Fibroblast of lung (primary cell): ENCODE data around the gene FREM1. TPM values are rescaled to one million over a fixed set of nuclear protein-coding genes. Genes with fewer than 3 reads are reported as not detected.

Source experiments
- DNase-seq, 2 donors: peaks; one replicate each; pipeline versions ENCODE4 v3.0.0 to v3.0.0-alpha.2; 2010; ENCODE audit warnings: low read depth in 2 of 2
- H2AFZ ChIP-seq: 2 replicates; pipeline ENCODE4 v1.5.1; 2012; ENCODE audit warnings: low read length, control low read depth, inconsistent platforms
- H3K27ac ChIP-seq: 2 replicates; pipeline ENCODE4 v1.5.1; 2011; ENCODE audit warnings: low read length, control low read depth; ENCODE audit not compliant: insufficient read depth
- H3K27me3 ChIP-seq: 2 replicates; pipeline ENCODE4 v1.5.1; 2011; ENCODE audit warnings: mild to moderate bottlenecking, low read length; ENCODE audit not compliant: control insufficient read depth, insufficient read depth
- H3K36me3 ChIP-seq: 2 replicates; pipeline ENCODE4 v1.5.1; 2011; ENCODE audit warnings: low read length; ENCODE audit not compliant: control insufficient read depth, insufficient read depth
- H3K4me1 ChIP-seq: 2 replicates; pipeline ENCODE4 v1.5.1; 2011; ENCODE audit warnings: low read length; ENCODE audit not compliant: control insufficient read depth, insufficient read depth; ENCODE audit errors: extremely low read depth
- H3K4me2 ChIP-seq: 2 replicates; pipeline ENCODE4 v1.5.1; 2011; ENCODE audit warnings: low read length, control low read depth; ENCODE audit not compliant: insufficient read depth; ENCODE audit errors: extremely low read depth
- H3K4me3 ChIP-seq, 4 experiments: fragments of 200-600 bp in 1 of 4; sonication (generic) in 1 of 4; replicated peaks in 1 of 4; 2 replicates each; pipeline ENCODE4 v1.5.1; 2011 to 2016; ENCODE audit warnings: low read length in 4 of 4, low read depth in 3 of 4, mild to moderate bottlenecking in 3 of 4, control low read depth in 2 of 4, inconsistent platforms in 1 of 4, mixed read lengths in 1 of 4; ENCODE audit not compliant: insufficient read depth in 1 of 4; ENCODE audit errors: control extremely low read depth in 1 of 4
- H3K79me2 ChIP-seq: 2 replicates; pipeline ENCODE4 v1.5.1; 2012; ENCODE audit warnings: mild to moderate bottlenecking, low read length, inconsistent platforms; ENCODE audit not compliant: control insufficient read depth, insufficient read depth
- H3K9ac ChIP-seq: 2 replicates; pipeline ENCODE4 v1.5.1; 2011; ENCODE audit warnings: mild to moderate bottlenecking, low read length, control low read depth; ENCODE audit not compliant: insufficient read depth
- H3K9me3 ChIP-seq: 2 replicates; pipeline ENCODE4 v1.5.1; 2012; ENCODE audit warnings: low read depth, low read length; ENCODE audit not compliant: control insufficient read depth, insufficient read depth
- H4K20me1 ChIP-seq: 2 replicates; pipeline ENCODE4 v1.5.1; 2011; ENCODE audit warnings: low read length; ENCODE audit not compliant: control insufficient read depth, insufficient read depth; ENCODE audit errors: extremely low read depth
- EZH2 ChIP-seq: IDR thresholded peaks from 2 replicates; pipeline ENCODE4 v1.5.1; 2012; ENCODE audit warnings: low read length, control low read depth, mild to moderate bottlenecking; ENCODE audit errors: missing control alignments
- polyA plus RNA-seq, 2 donors: library from polyadenylated mRNA; depleted of rRNA in 1 of 2; stranded (reverse) in 1 of 2; unstranded in 1 of 2; fragments of >200 nt; gene quantifications; 2 replicates each; pipeline ENCODE4 v1.2.1, GENCODE V29; 2011 to 2012; ENCODE audit warnings: missing spikeins in 1 of 2
- total RNA-seq: library from RNA; depleted of rRNA; stranded (reverse); fragments of >200 nt; gene quantifications from 2 replicates; pipeline ENCODE4 v1.2.1, GENCODE V29; 2014
- TF ChIP-seq, protein P1 (sequence below), 2 donors: IDR thresholded peaks in 1 of 2; conservative IDR thresholded peaks in 1 of 2; 1 replicate in 1 of 2; 2 replicates in 1 of 2; pipeline ENCODE4 v1.5.1; 2011 to 2012; ENCODE audit warnings: low read length in 2 of 2, control low read depth in 1 of 2, inconsistent platforms in 1 of 2, low read depth in 1 of 2, mild to moderate bottlenecking in 1 of 2

FREM1 gene
- total and polyA plus RNA-seq, 2 donors (not counting 1 experiment from before 2014, with no cell fraction given), result under 0.01 to 0.01 TPM

DNA sequence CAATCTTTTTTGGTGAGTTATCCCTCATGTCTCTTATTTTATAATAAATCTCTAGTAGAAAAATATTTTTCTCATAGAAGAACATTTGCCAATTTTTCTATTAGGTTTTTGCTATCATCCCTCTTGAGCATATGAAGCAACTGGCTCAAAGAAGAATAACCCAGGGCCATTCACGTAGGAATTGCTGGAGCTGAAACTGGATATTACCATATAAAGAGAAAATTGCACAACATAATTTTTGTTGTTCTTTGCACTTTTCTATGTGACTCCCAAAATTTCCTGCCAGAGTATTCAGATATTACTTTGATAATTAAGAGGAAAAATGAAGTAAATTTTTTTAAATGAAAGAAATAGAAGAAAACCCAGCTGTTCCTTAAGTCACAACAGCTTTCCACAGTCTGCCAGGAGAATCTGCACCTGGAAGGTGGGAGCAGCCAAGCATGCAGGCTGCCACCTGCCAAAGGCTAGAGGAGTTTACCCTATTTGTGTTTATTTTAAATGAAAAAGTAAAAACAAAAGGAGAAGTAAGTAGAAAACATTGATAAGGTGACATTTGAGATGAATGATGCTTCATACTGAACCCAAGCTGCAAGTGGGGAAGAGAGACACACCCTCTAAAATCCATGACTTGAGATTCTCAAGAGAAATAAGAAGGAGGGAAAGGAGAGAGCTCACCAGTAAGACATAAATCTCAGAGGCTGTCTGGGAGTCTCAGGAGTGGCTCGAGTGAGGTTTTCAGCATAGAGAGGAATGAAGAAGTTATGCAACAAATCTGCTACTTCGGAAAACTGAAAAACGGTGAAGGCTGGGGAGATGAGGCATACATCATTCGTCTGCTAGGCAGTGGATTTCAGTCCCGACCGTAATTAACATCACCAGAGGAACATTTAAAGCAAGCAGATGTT is 31.5 kb upstream of the FREM1 start:
- Histone ChIP-seq H3K9ac (no peak overlapping the region), H3K27me3 (no peaks in the 10 kb centered on the region), H3K4me2 (no peak overlapping the region), H2AFZ (no peak overlapping the region), H3K4me3 (no peak overlapping the region), H3K27ac (no peak overlapping the region), H3K4me1 (no peaks in the 10 kb centered on the region), H3K79me2 (no peaks in the 10 kb centered on the region), H3K9me3 (no peaks in the 10 kb centered on the region), H4K20me1 (no peaks in the 10 kb centered on the region), H3K36me3 (no peaks in the 10 kb centered on the region)
- no peak for TF ChIP-seq EZH2
- TF ChIP-seq, protein P1, sequence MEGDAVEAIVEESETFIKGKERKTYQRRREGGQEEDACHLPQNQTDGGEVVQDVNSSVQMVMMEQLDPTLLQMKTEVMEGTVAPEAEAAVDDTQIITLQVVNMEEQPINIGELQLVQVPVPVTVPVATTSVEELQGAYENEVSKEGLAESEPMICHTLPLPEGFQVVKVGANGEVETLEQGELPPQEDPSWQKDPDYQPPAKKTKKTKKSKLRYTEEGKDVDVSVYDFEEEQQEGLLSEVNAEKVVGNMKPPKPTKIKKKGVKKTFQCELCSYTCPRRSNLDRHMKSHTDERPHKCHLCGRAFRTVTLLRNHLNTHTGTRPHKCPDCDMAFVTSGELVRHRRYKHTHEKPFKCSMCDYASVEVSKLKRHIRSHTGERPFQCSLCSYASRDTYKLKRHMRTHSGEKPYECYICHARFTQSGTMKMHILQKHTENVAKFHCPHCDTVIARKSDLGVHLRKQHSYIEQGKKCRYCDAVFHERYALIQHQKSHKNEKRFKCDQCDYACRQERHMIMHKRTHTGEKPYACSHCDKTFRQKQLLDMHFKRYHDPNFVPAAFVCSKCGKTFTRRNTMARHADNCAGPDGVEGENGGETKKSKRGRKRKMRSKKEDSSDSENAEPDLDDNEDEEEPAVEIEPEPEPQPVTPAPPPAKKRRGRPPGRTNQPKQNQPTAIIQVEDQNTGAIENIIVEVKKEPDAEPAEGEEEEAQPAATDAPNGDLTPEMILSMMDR (conservative IDR thresholded peaks at IDR 0.05 in 1 of 2, IDR thresholded peaks at IDR 0.05 in 1 of 2; ENCODE audit: low read depth in 1 of 2, low read length in 2 of 2), result no peak
- DNase-seq, result no peak

- H3K27me3 ChIP-seq, result no peaks in the 10 kb centered on the region
- H3K9me3 ChIP-seq, result no peaks in the 10 kb centered on the region
- no peaks in the 10 kb centered on the region for H4K20me1 ChIP-seq
- no peak for DNase-seq
- H3K79me2 ChIP-seq, result no peaks in the 10 kb centered on the region
- no peak overlapping the region for H3K4me2 ChIP-seq
- no peaks in the 10 kb centered on the region for H3K4me1 ChIP-seq
- H3K36me3 ChIP-seq, result no peaks in the 10 kb centered on the region
- no peak for TF ChIP-seq EZH2
- no peak overlapping the region for H3K27ac ChIP-seq
- H3K4me3 ChIP-seq, result no peak overlapping the region
- no peak overlapping the region for H3K9ac ChIP-seq
- H2AFZ ChIP-seq, result no peak overlapping the region
These were observed 29.1 kb upstream of the FREM1 start for GRCh38 chr9:14939378-14939777.

DNA sequence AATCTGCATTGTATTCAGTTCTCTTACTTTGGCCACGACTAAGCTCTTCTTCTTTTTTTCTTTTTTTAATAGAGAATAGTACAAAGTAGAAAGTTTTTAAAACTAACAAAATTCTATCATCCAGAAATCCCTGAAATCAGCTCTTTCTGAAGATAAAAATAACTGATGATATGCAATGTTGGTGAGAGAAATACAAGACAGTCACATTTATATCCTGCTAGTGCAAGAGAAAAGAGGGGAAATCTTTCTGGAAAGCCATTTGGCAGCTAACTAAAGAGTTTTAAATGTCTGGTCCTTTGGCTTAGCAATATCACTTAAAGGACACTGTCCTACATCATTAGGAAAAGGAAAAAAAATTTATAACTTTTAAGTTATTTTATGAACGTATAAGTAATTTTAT is 27.0 kb upstream of the FREM1 start:
- no peaks in the 10 kb centered on the region for H3K79me2 ChIP-seq
- no peaks in the 10 kb centered on the region for H3K27me3 ChIP-seq
- no peaks in the 10 kb centered on the region for H3K4me1 ChIP-seq
- H3K9me3 ChIP-seq, result no peaks in the 10 kb centered on the region
- TF ChIP-seq, protein P1 (conservative IDR thresholded peaks at IDR 0.05 in 1 of 2, IDR thresholded peaks at IDR 0.05 in 1 of 2; ENCODE audit: low read depth in 1 of 2, low read length in 2 of 2), result no peak
- TF ChIP-seq EZH2, result no peak
- no peak overlapping the region for H3K4me2 ChIP-seq
- H3K27ac ChIP-seq, result no peak overlapping the region
- no peaks in the 10 kb centered on the region for H4K20me1 ChIP-seq
- DNase-seq, result no peak
- H3K36me3 ChIP-seq, result no peaks in the 10 kb centered on the region
- no peak overlapping the region for H2AFZ ChIP-seq
- H3K4me3 ChIP-seq, result no peak overlapping the region
- H3K9ac ChIP-seq, result no peak overlapping the region
